Right lobe of liver (tissue), 6 donors: ENCODE measurements around the gene FEN1. TPM values are rescaled to one million over a fixed set of nuclear protein-coding genes. Genes with fewer than 3 reads are reported as not detected.

Source experiments
- ATAC-seq, 4 donors: fragments of 200-7000 bp; cut with Tn5 transposase; one replicate each; pipeline ENCODE4 v1.9.1; 2020; ENCODE audit warnings: mild to moderate bottlenecking in 4 of 4, moderate library complexity in 4 of 4
- DNase-seq, 3 donors: peaks; one replicate each; pipeline ENCODE4 v3.0.0-alpha.2; 2020
- H3K27ac ChIP-seq, 3 donors: fragments of 200-600 bp; one replicate each; pipeline ENCODE4 v1.8.0; 2022
- H3K27me3 ChIP-seq, 2 donors: fragments of 200-600 bp; one replicate each; pipeline ENCODE4 v1.8.0; 2022
- H3K36me3 ChIP-seq, 4 donors: fragments of 200-600 bp; sonication (generic) in 1 of 4; one replicate each; pipeline versions ENCODE4 v1.5.1 to v1.8.0; 2017 to 2022; ENCODE audit warnings: control low read depth in 1 of 4
- H3K4me1 ChIP-seq, 4 donors: fragments of 200-600 bp; sonication (generic) in 1 of 4; one replicate each; pipeline versions ENCODE4 v1.5.1 to v1.8.0; 2017 to 2022; ENCODE audit warnings: control low read depth in 1 of 4
- H3K4me3 ChIP-seq, 3 donors: fragments of 200-600 bp; one replicate each; pipeline ENCODE4 v1.8.0; 2022
- H3K9me3 ChIP-seq, 4 donors: fragments of 200-600 bp; sonication (generic) in 1 of 4; one replicate each; pipeline versions ENCODE4 v1.5.1 to v1.8.0; 2017 to 2022; ENCODE audit warnings: control low read depth in 1 of 4
- CTCF ChIP-seq, 4 donors: fragments of 200-600 bp in 3 of 4; fragments of 450-650 bp in 1 of 4; IDR thresholded peaks; one replicate each; pipeline versions ENCODE4 v1.5.1 to v1.8.0; 2016 to 2022; ENCODE audit warnings: antibody characterized with exemption in 4 of 4, mild to moderate bottlenecking in 2 of 4
- POLR2A ChIP-seq: fragments of 450-650 bp; IDR thresholded peaks from one replicate; pipeline ENCODE4 v1.6.1; 2017; ENCODE audit warnings: antibody characterized with exemption, mild to moderate bottlenecking
- whole genome bisulfite sequencing: methylation state at CpG from one replicate; pipeline ENCODE4 v1.1.6; 2018; ENCODE audit warnings: low coverage, low lambda C conversion rate; ENCODE audit not compliant: insufficient coverage; ENCODE audit errors: missing lambda C conversion rate; 5-methylcytosine and 5-hydroxymethylcytosine counted together
- intact Hi-C, 2 donors: fragments of 100-400 bp; cut with DNase I; formaldehyde crosslinking; loops; one replicate each; pipeline versions ENCODE4 v1.11.2 to v1.14.1; 2022
- total RNA-seq, 6 experiments: library from RNA; depleted of rRNA in 2 of 6; stranded (reverse); fragments of >200 nt in 2 of 6; fragmentation: NEBNext Ultra II Directional in 3 of 6; extraction: Animal tissue kit (Norgen Biotek cat#: 25700) in 3 of 6; gene quantifications; one replicate each; pipeline versions ENCODE4 v1.1.0 to v1.2.4, GENCODE V29; 2016 to 2023
- donor health status: DM: no; HTN: yes; CAD: no.
- donor health status: DM: no; HTN: no; CAD: no.
- donor health status: DM: no; HTN: no; CAD: no.
- donor health status: DM: no; HTN: yes; CAD: no.
- donor health status: DM: no; HTN: yes; CAD: no.

FEN1 gene
- total RNA-seq, 6 experiments from 2014 or later: 4.0 to 13.3 (median 5.4) TPM

GRCh38 chr11:61832754-61833153 lies 40.0 kb downstream of the FEN1 start:
- DNase-seq (peak; percentile 41 to 74 (median 65)), ATAC-seq (peak in 3 of 4 donors; percentile 14 to 73 (median 52))
- Histone ChIP-seq H3K4me3 (no peak overlapping the region), H3K27ac (no peak overlapping the region), H3K36me3 (no peaks in the 10 kb centered on the region), H3K27me3 (no peaks in the 10 kb centered on the region), H3K4me1 (peaks cover 0 to 20% (median 9%) of the 10 kb centered on the region in 4 donors), H3K9me3 (no peaks in the 10 kb centered on the region)
- 40% methylated on average over 6 of the region's 7 CpGs for WGBS
- no peak for TF ChIP-seq POLR2A
- TF ChIP-seq CTCF (IDR thresholded peaks at IDR 0.05): no peak
- intact Hi-C loops: no loop called here

GRCh38 chr11:61833471-61833870 lies 40.8 kb downstream of the FEN1 start:
- Histone ChIP-seq H3K27ac (no peak overlapping the region), H3K27me3 (no peaks in the 10 kb centered on the region), H3K4me1 (peaks cover 0 to 20% (median 9%) of the 10 kb centered on the region in 4 donors), H3K36me3 (no peaks in the 10 kb centered on the region), H3K4me3 (no peak overlapping the region), H3K9me3 (no peaks in the 10 kb centered on the region)
- intact Hi-C loops: no loop called here
- 90% methylated on average over 8 of the region's 11 CpGs for WGBS
- no peak for ATAC-seq
- no peak for DNase-seq
- no peak for TF ChIP-seq POLR2A
- no peak for TF ChIP-seq CTCF (IDR thresholded peaks at IDR 0.05)

GRCh38 chr11:61833926-61834277 lies 41.2 kb downstream of the FEN1 start:
- 82% methylated on average over 4 of the region's 12 CpGs for WGBS
- peak overlapping the region in 1 of 3 donors; percentile 27 for H3K27ac ChIP-seq

GRCh38 chr11:61834278-61835048 lies 41.8 kb downstream of the FEN1 start:
- 69% methylated on average over 3 of the region's 12 CpGs for WGBS
- H3K4me1 ChIP-seq: peaks cover 0 to 15% (median 7%) of the 10 kb centered on the region in 4 donors
- no peaks in the 10 kb centered on the region for H3K9me3 ChIP-seq
- H3K36me3 ChIP-seq: no peaks in the 10 kb centered on the region
- TF ChIP-seq CTCF (IDR thresholded peaks at IDR 0.05): no peak
- no peak for TF ChIP-seq POLR2A
- no peaks in the 10 kb centered on the region for H3K27me3 ChIP-seq
- peak overlapping the region in 2 of 3 donors; percentile 33 to 47 for H3K27ac ChIP-seq
- peak; percentile 43 to 64 (median 60) for ATAC-seq
- intact Hi-C loops: no loop called here
- H3K4me3 ChIP-seq: no peak overlapping the region
- DNase-seq: no peak

More at GRCh38 chr11:61833926-61834277, 41.2 kb downstream of the FEN1 start:
- Histone ChIP-seq H3K36me3 (no peaks in the 10 kb centered on the region), H3K9me3 (no peaks in the 10 kb centered on the region), H3K4me1 (peaks cover 0 to 19% (median 9%) of the 10 kb centered on the region in 4 donors), H3K27me3 (no peaks in the 10 kb centered on the region), H3K4me3 (no peak overlapping the region)
- DNase-seq: no peak
- no peak for ATAC-seq
- TF ChIP-seq POLR2A: no peak
- TF ChIP-seq CTCF (IDR thresholded peaks at IDR 0.05): no peak
- intact Hi-C loops: no loop called here
